K562 (cell line): ENCODE measurements around the gene DNAJB12. TPM values are rescaled to one million over a fixed set of nuclear protein-coding genes. Genes with fewer than 3 reads are reported as not detected.

Experiments
- ATF6 ChIP-seq: sonication (generic); formaldehyde crosslinking; IDR thresholded peaks from 2 replicates; pipeline ENCODE4 v1.4.0; 2020; ENCODE audit warnings: mild to moderate bottlenecking, missing genetic modification reagents
- CEBPG ChIP-seq, 3 experiments: fragments of 200-800 bp in 1 of 3; sonication (Bioruptor generic) in 1 of 3; sonication (generic) in 1 of 3; formaldehyde crosslinking in 1 of 3; IDR thresholded peaks in 2 of 3; conservative IDR thresholded peaks in 1 of 3; 2 replicates each; pipeline versions ENCODE4 v1.6.1 to v1.8.0; 2016 to 2022; ENCODE audit warnings: missing compliant biosample characterization in 2 of 3, missing genetic modification characterization in 2 of 3, mild to moderate bottlenecking in 1 of 3, missing genetic modification reagents in 1 of 3
- CREB3L1 ChIP-seq: fragments of 450-650 bp; IDR thresholded peaks from 2 replicates; pipeline ENCODE4 v1.6.1; 2014; ENCODE audit warnings: low read depth, mild to moderate bottlenecking, moderate library complexity, borderline replicate concordance
- EGR1 ChIP-seq: fragments of 450-650 bp; conservative IDR thresholded peaks from 2 replicates; pipeline ENCODE4 v1.6.1; 2017; ENCODE audit warnings: mild to moderate bottlenecking
- ELK3 ChIP-seq: fragments of 450-650 bp; formaldehyde crosslinking; IDR thresholded peaks from 2 replicates; pipeline ENCODE4 v1.4.0; 2020; ENCODE audit warnings: mild to moderate bottlenecking
- FOSL1 ChIP-seq: fragments of 200-800 bp; sonication (Bioruptor generic); conservative IDR thresholded peaks from 2 replicates; pipeline ENCODE4 v1.6.1; 2016; ENCODE audit warnings: missing genetic modification characterization, missing compliant biosample characterization
- HDGF ChIP-seq: fragments of 450-650 bp; IDR thresholded peaks from 2 replicates; pipeline ENCODE4 v1.6.1; 2016
- HOMEZ ChIP-seq: fragments of 250-450 bp; sonication (Bioruptor Pico); IDR thresholded peaks from 2 replicates; pipeline ENCODE4 v1.4.0; 2020; ENCODE audit warnings: mild to moderate bottlenecking, moderate library complexity
- JUNB ChIP-seq: fragments of 450-650 bp; formaldehyde crosslinking; conservative IDR thresholded peaks from 2 replicates; pipeline ENCODE4 v1.4.0; 2020; ENCODE audit warnings: mild to moderate bottlenecking
- KAT8 ChIP-seq: fragments of 450-650 bp; IDR thresholded peaks from 2 replicates; pipeline ENCODE4 v1.6.1; 2016; ENCODE audit warnings: low read depth, mild to moderate bottlenecking
- MBD1 ChIP-seq: fragments of 250-450 bp; sonication (Bioruptor Pico); IDR thresholded peaks from 2 replicates; pipeline ENCODE4 v1.8.0; 2022; ENCODE audit warnings: inconsistent platforms
- NCOA2 ChIP-seq, 2 experiments: fragments of 450-650 bp; IDR thresholded peaks; 2 replicates each; pipeline ENCODE4 v1.6.1; 2018; ENCODE audit warnings: mild to moderate bottlenecking in 2 of 2, moderate library complexity in 1 of 2; ENCODE audit not compliant: partially characterized antibody in 2 of 2
- NR2C2 ChIP-seq, 2 experiments: fragments of 200-800 bp in 1 of 2; sonication (Bioruptor generic) in 1 of 2; sonication (generic) in 1 of 2; formaldehyde crosslinking in 1 of 2; IDR thresholded peaks; 2 replicates each; pipeline versions ENCODE4 v1.6.1 to v1.8.0; 2016 to 2022; ENCODE audit warnings: mild to moderate bottlenecking in 1 of 2, missing compliant biosample characterization in 1 of 2, missing genetic modification characterization in 1 of 2, missing genetic modification reagents in 1 of 2
- RAD51 ChIP-seq: fragments of 450-650 bp; IDR thresholded peaks from 2 replicates; pipeline ENCODE4 v1.7.1; 2016; ENCODE audit warnings: low read depth, mild to moderate bottlenecking, borderline replicate concordance
- TAL1 ChIP-seq: fragments of 450-650 bp; IDR thresholded peaks from 2 replicates; pipeline ENCODE4 v1.6.1; 2016; ENCODE audit warnings: mild to moderate bottlenecking
- TEAD4 ChIP-seq, 2 experiments: sonication (generic) in 1 of 2; formaldehyde crosslinking in 1 of 2; IDR thresholded peaks; 2 replicates each; pipeline versions ENCODE4 v1.6.1 to v1.8.0; 2012 to 2022; ENCODE audit warnings: borderline replicate concordance in 1 of 2, inconsistent platforms in 1 of 2, low read length in 1 of 2, mild to moderate bottlenecking in 1 of 2, missing genetic modification reagents in 1 of 2
- ZNF197 ChIP-seq: fragments of 200-800 bp; sonication (Bioruptor generic); IDR thresholded peaks from 2 replicates; pipeline ENCODE4 v1.6.1; 2016; ENCODE audit warnings: low read depth, missing genetic modification characterization, missing compliant biosample characterization
- ZNF589 ChIP-seq: fragments of 200-800 bp; sonication (Bioruptor generic); IDR thresholded peaks from 2 replicates; pipeline ENCODE4 v1.6.1; 2016; ENCODE audit warnings: low read depth, missing genetic modification characterization, missing compliant biosample characterization
- polyA plus RNA-seq, 8 experiments: library from polyadenylated mRNA; depleted of rRNA in 4 of 8; stranded (reverse) in 5 of 8; unstranded in 3 of 8; fragments of >200 nt; fragmentation: Nextera tagmentation in 2 of 8; fragmentation: Illumina TruSeq in 1 of 8; extraction: Ambion mirVana in 2 of 8; extraction: Trizol in 1 of 8; gene quantifications; 2 replicates each; pipeline versions ENCODE4 v1.2.1 to v1.2.3, GENCODE V29; 2011 to 2014; ENCODE audit warnings: inconsistent platforms in 1 of 8, missing spikeins in 1 of 8
- total RNA-seq, 7 experiments: library from RNA; depleted of rRNA in 6 of 7; stranded (reverse); fragments of >200 nt in 6 of 7; fragmentation: Illumina TruSeq in 2 of 7; extraction: Trizol in 2 of 7; gene quantifications; 2 replicates each; pipeline versions ENCODE4 v1.2.1 to v1.2.3, GENCODE V29; 2011 to 2021; ENCODE audit warnings: low replicate concordance in 1 of 7

The DNAJB12 gene
- total and polyA plus RNA-seq, 9 of the 15 experiments (the other 6 are each of a cell fraction or from before 2014, with no cell fraction given) = 3.5 to 31.5 (median 20.3) TPM

- TF ChIP-seq CEBPG (CRISPR knock-in tag; IDR thresholded peaks at IDR 0.05) (peak; percentile 84), CEBPG (tag; conservative IDR thresholded peaks at IDR 0.05 in 1 of 2, IDR thresholded peaks at IDR 0.05 in 1 of 2) (peak; percentile 87 to 98), HDGF (no peak), ELK3 (CRISPR knock-in tag) (no peak), ZNF589 (CRISPR knock-in tag) (peak; percentile 90; the same call in 1 of the 2 replicates), FOSL1 (tag) (peak; percentile 20; the same call in 1 of the 2 replicates), CREB3L1 (peak; percentile 50; the same call in 1 of the 2 replicates), EGR1 (no peak), TEAD4 (IDR thresholded peaks at IDR 0.05; ENCODE audit: low read length) (peak; percentile 8; the same call in 1 of the 2 replicates), TEAD4 (CRISPR knock-in tag; IDR thresholded peaks at IDR 0.05; ENCODE audit: borderline replicate concordance) (no peak), NCOA2 (IDR thresholded peaks at IDR 0.05; ENCODE audit: partially characterized antibody in 2 of 2) (no peak), ZNF197 (CRISPR knock-in tag) (peak; percentile 66; the same call in 1 of the 2 replicates), HOMEZ (CRISPR knock-in tag) (no peak), MBD1 (CRISPR knock-in tag) (no peak), ATF6 (CRISPR knock-in tag) (no peak), JUNB (CRISPR knock-in tag) (no peak), NR2C2 (CRISPR knock-in tag; IDR thresholded peaks at IDR 0.05) (no peak), NR2C2 (tag; IDR thresholded peaks at IDR 0.05) (peak; percentile 65; the same call in 1 of the 2 replicates), TAL1 (no peak), RAD51 (no peak), KAT8 (no peak)
Measured at GRCh38 chr10:72386916-72387586, 32.3 kb upstream of the DNAJB12 start (continued).
